ENCODE data around the gene ADGRG7. TPM values are rescaled to one million over a fixed set of nuclear protein-coding genes. Genes with fewer than 3 reads are reported as not detected.

The ADGRG7 gene
- total RNA-seq, 6 experiments from 2014 or later, result not detected

DNA sequence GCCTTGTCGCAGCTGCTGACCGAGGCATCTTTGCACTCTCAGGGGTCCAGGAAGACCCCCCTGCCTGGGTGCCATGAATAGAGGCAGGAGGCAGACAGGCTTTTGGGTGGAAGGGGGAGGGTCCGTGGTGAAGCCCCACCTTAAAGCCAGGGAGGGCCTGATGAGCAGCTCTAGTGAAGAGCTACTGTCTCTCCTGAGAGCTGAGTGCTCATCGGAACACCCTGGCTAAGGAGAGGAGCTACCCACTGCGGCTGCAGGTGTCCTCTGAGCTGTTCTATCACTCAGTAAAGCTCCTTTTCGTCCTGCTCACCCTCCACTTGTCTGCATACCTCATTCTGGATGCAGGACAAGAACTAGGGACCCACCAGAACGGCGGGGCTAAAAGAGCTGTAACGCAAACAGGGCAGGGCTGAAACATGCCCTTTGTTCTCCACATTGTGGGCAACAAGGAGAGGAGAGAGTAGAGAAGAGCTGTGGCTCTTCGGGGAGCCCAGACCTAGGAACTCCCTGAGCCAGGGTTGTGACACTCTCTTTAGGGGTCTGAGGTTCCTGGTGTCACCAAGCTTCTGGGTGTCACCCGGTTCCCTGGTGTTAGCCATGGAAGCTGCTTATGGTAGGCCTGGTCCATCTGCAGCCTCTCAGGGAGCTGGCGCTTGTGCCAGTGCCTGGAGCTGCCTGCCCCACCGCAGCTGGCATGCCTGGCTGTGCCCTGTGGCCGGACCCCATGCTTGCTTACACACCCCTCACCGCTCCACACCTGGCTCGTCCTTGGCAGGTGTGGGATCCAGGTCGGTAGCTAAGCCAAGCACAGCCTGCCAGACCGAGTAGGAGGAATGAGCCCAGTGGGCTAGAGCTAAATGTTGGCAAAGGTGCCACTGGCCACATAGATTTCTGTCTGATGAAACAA is 73.7 kb downstream of the ADGRG7 start:
- no peaks in the 10 kb centered on the region for H3K36me3 Mint-ChIP-seq (ENCODE audit: low read depth)
- no peak overlapping the region for H3K4me3 Mint-ChIP-seq
- TF ChIP-seq, protein P1, sequence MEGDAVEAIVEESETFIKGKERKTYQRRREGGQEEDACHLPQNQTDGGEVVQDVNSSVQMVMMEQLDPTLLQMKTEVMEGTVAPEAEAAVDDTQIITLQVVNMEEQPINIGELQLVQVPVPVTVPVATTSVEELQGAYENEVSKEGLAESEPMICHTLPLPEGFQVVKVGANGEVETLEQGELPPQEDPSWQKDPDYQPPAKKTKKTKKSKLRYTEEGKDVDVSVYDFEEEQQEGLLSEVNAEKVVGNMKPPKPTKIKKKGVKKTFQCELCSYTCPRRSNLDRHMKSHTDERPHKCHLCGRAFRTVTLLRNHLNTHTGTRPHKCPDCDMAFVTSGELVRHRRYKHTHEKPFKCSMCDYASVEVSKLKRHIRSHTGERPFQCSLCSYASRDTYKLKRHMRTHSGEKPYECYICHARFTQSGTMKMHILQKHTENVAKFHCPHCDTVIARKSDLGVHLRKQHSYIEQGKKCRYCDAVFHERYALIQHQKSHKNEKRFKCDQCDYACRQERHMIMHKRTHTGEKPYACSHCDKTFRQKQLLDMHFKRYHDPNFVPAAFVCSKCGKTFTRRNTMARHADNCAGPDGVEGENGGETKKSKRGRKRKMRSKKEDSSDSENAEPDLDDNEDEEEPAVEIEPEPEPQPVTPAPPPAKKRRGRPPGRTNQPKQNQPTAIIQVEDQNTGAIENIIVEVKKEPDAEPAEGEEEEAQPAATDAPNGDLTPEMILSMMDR (IDR thresholded peaks at IDR 0.05), result no peak
- H3K27me3 Mint-ChIP-seq (ENCODE audit: insufficient read depth), result peaks cover 10% of the 10 kb centered on the region
- H3K27ac Mint-ChIP-seq, result no peak overlapping the region
- DNase-seq, result no peak
- H3K9me3 Mint-ChIP-seq, result no peaks in the 10 kb centered on the region
- no peaks in the 10 kb centered on the region for H3K4me1 Mint-ChIP-seq (ENCODE audit: low read depth)

DNA sequence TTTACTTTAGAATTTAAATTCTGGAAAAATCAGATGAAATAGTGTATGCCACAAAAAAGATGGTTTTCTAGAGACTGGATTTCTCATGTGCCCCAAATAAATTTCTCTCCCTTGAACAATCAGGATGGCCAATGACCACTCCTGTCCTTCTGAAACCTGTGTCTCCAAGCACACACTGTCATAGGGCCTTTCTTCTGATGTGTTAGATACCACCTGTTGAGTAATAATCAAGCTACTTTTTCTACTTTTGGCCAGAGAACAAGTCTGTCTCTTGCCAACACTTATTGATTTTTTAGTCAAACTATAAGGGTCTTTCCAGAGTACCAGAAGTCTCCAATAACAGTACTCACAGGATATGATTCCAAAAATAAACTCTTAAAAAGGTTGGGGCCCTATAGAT is 83.8 kb downstream of the ADGRG7 start:
- H3K27ac Mint-ChIP-seq, result no peak overlapping the region
- no peak overlapping the region for H3K4me3 Mint-ChIP-seq
- H3K9me3 Mint-ChIP-seq, result no peaks in the 10 kb centered on the region
- peaks cover 7% of the 10 kb centered on the region; the same call in 1 of the 2 replicates for H3K36me3 Mint-ChIP-seq (ENCODE audit: low read depth)
- TF ChIP-seq, protein P1 (IDR thresholded peaks at IDR 0.05), result no peak
- H3K4me1 Mint-ChIP-seq (ENCODE audit: low read depth), result peaks cover 10% of the 10 kb centered on the region; the same call in 1 of the 2 replicates
- no peak for DNase-seq
- peaks cover 14% of the 10 kb centered on the region for H3K27me3 Mint-ChIP-seq (ENCODE audit: insufficient read depth)

DNA sequence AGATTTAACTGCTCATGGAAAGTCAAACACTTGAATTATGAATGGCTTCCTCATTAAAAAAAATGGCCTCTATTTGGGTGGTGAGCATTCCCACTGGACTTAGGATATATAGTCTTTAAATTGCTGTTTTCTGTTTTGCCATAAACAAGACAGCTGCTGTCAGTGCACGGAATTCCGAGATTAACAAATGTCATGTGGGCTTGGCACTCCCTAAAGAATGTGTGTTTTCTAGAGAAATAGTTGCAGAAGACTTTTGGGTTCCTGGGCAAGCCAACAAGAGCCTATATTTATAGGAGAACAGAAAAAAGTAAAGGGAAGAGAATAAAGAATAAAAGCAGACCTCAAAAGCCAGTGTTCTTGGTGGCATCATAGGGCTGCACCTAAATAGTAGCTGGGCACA is 86.3 kb downstream of the ADGRG7 start:
- Mint-ChIP-seq H3K27ac (no peak overlapping the region), H3K4me1 (ENCODE audit: low read depth) (peaks cover 10% of the 10 kb centered on the region; the same call in 1 of the 2 replicates), H3K4me3 (no peak overlapping the region), H3K27me3 (ENCODE audit: insufficient read depth) (peaks cover 4% of the 10 kb centered on the region), H3K36me3 (ENCODE audit: low read depth) (no peaks in the 10 kb centered on the region), H3K9me3 (no peaks in the 10 kb centered on the region)
- DNase-seq, result no peak
- TF ChIP-seq, protein P1 (IDR thresholded peaks at IDR 0.05), result no peak

DNA sequence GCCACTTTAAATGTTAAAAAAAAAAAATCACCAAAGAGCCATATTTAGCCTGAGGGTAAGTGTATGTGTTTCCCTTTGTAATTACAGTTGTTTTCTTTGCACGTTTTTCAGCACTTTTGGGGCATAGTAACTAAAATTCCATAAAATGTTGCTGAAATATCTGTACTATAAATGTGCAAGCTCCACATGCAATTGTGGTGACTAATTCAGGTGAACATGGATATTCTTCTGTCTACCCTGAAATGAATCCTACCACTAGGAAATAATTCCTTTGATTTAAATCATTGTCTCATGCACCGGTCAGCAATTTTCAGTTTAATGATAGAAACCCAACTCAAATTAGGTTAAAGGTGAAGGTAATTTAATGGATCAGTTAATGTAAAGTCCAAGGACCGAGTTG is 86.8 kb downstream of the ADGRG7 start:
- TF ChIP-seq, protein P1 (IDR thresholded peaks at IDR 0.05), result no peak
- Mint-ChIP-seq H3K27ac (no peak overlapping the region), H3K4me1 (ENCODE audit: low read depth) (peaks cover 10% of the 10 kb centered on the region; the same call in 1 of the 2 replicates), H3K9me3 (no peaks in the 10 kb centered on the region), H3K4me3 (no peak overlapping the region), H3K27me3 (ENCODE audit: insufficient read depth) (peaks cover 4% of the 10 kb centered on the region), H3K36me3 (ENCODE audit: low read depth) (no peaks in the 10 kb centered on the region)
- no peak for DNase-seq

DNA sequence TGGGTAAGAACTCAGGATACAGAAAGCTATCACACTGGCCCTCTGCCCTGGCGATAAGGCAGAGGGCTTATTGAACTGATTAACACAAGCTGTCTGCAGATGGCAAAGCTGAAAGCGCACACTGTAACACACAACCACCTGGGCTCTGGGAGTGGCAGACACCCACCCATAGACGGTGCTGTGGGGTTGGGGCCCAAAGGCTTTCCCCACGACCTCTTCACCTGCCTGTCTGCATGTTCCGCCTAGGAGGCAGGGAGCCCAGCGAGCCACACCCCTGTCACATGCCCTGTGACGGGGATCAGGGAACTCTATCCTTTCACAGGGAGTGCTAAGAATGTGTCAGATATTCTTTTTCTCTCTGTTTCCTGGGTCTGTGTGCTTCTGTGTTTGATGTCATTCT is 87.8 kb downstream of the ADGRG7 start:
- no peak overlapping the region for H3K27ac Mint-ChIP-seq
- TF ChIP-seq, protein P1 (IDR thresholded peaks at IDR 0.05), result no peak
- no peaks in the 10 kb centered on the region for H3K36me3 Mint-ChIP-seq (ENCODE audit: low read depth)
- H3K27me3 Mint-ChIP-seq (ENCODE audit: insufficient read depth), result peaks cover 4% of the 10 kb centered on the region
- no peak overlapping the region for H3K4me3 Mint-ChIP-seq
- no peak for DNase-seq
- H3K4me1 Mint-ChIP-seq (ENCODE audit: low read depth), result peaks cover 13% of the 10 kb centered on the region
- no peaks in the 10 kb centered on the region for H3K9me3 Mint-ChIP-seq
